Measurements from ENCODE around the gene INPP4B. TPM values are rescaled to one million over a fixed set of nuclear protein-coding genes. Genes with fewer than 3 reads are reported as not detected.

Gene INPP4B
- total RNA-seq, 1 experiment from 2014 or later = 0.07 TPM

DNA sequence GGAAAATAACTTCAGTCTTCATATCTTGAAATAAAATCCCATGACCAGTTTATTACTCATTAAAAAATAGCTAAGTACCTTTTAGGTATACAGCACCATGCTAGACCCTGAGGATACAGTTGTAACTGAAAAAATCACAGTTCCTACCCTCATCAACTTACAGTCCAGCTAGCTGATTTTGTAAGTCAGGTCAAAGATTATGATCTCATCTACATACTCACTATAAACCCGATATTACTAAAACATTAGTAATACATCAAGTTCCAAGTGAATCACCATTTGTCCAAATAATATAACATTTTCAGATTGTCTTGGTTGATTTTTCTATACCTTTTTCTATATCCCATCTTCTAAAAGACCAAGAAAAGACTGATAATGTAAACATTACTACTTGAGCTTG lies 333.9 kb downstream of the INPP4B start:
- no peaks in the 10 kb centered on the region for H3K4me1 Mint-ChIP-seq
- no peak overlapping the region for H2AK5ac ChIP-seq (ENCODE audit: insufficient read length, low read length)

More for the DNA sequence above, 333.9 kb downstream of the INPP4B start:
- Histone ChIP-seq H4K20me1 (ENCODE audit: control insufficient read depth, insufficient read depth, insufficient read length) (no peaks in the 10 kb centered on the region), H3K4me1 (ENCODE audit: insufficient read depth, low read length) (no peaks in the 10 kb centered on the region), H4K5ac (ENCODE audit: insufficient read length, low read depth, low read length) (no peak overlapping the region), H2BK20ac (ENCODE audit: low read depth, low read length, poor library complexity, severe bottlenecking) (no peak overlapping the region), H3K79me2 (ENCODE audit: insufficient read depth, low read length) (no peaks in the 10 kb centered on the region), H3K56ac (ENCODE audit: insufficient read length, low read depth, low read length) (no peak overlapping the region), H3K14ac (ENCODE audit: insufficient read depth, low read length) (no peak overlapping the region), H3K79me1 (ENCODE audit: insufficient read depth, low read depth, low read length, poor library complexity, severe bottlenecking) (no peaks in the 10 kb centered on the region), H3K27ac (ENCODE audit: insufficient read length, low read depth, low read length) (no peak overlapping the region), H3K4ac (ENCODE audit: low read depth, low read length) (no peak overlapping the region), H3K23me2 (ENCODE audit: insufficient read length, low read depth, low read length, poor library complexity, severe bottlenecking) (no peaks in the 10 kb centered on the region), H3K23ac (ENCODE audit: insufficient read length, low read depth, low read length) (no peak overlapping the region), H3K18ac (ENCODE audit: insufficient read length, low read depth, low read length) (no peak overlapping the region), H2BK120ac (ENCODE audit: low read depth, low read length, poor library complexity, severe bottlenecking) (no peak overlapping the region), H2BK5ac (ENCODE audit: insufficient read length, low read length) (no peak overlapping the region), H3K4me2 (ENCODE audit: insufficient read depth, insufficient read length, low read length) (no peak overlapping the region), H4K8ac (replicated peaks; ENCODE audit: insufficient read length, low read depth, low read length) (no peak overlapping the region), H3K27me3 (ENCODE audit: insufficient read depth, low read length) (no peaks in the 10 kb centered on the region), H3T11ph (ENCODE audit: low read length) (no peak overlapping the region), H2AFZ (ENCODE audit: low read length) (no peak overlapping the region), H2BK12ac (ENCODE audit: insufficient read length, low read depth, low read length) (no peak overlapping the region), H3K9me3 (ENCODE audit: control insufficient read depth, low read depth, low read length) (no peaks in the 10 kb centered on the region), H3K9ac (ENCODE audit: extremely low read depth, insufficient read length, low read length) (no peak overlapping the region), H4K91ac (ENCODE audit: insufficient read length, low read depth, low read length) (no peak overlapping the region), H2BK15ac (ENCODE audit: low read depth, low read length) (no peak overlapping the region)
- DNase-seq = no peak
- WGBS (ENCODE audit: extremely low coverage, insufficient read length, low lambda C conversion rate) = 100% methylated on average over 1 of the region's 1 CpG
- TF ChIP-seq, protein P1, sequence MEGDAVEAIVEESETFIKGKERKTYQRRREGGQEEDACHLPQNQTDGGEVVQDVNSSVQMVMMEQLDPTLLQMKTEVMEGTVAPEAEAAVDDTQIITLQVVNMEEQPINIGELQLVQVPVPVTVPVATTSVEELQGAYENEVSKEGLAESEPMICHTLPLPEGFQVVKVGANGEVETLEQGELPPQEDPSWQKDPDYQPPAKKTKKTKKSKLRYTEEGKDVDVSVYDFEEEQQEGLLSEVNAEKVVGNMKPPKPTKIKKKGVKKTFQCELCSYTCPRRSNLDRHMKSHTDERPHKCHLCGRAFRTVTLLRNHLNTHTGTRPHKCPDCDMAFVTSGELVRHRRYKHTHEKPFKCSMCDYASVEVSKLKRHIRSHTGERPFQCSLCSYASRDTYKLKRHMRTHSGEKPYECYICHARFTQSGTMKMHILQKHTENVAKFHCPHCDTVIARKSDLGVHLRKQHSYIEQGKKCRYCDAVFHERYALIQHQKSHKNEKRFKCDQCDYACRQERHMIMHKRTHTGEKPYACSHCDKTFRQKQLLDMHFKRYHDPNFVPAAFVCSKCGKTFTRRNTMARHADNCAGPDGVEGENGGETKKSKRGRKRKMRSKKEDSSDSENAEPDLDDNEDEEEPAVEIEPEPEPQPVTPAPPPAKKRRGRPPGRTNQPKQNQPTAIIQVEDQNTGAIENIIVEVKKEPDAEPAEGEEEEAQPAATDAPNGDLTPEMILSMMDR (conservative IDR thresholded peaks at IDR 0.05) = no peak
- H3K4me3 Mint-ChIP-seq = no peak overlapping the region
- peaks cover 0 to 4% of the 10 kb centered on the region in 2 experiments; a peak in 1 of 5 replicates for H3K9me3 Mint-ChIP-seq
- H3K27me3 Mint-ChIP-seq (ENCODE audit: low read depth) = no peaks in the 10 kb centered on the region
- H3K27ac Mint-ChIP-seq = no peak overlapping the region
- H3K36me3 Mint-ChIP-seq (ENCODE audit: insufficient read depth in 1 of 3, low read depth in 3 of 3) = no peaks in the 10 kb centered on the region

All from H9 (cell line).